Endothelial cell (in vitro differentiated cells): Measurements from ENCODE around the gene VWA5B1. TPM values are rescaled to one million over a fixed set of nuclear protein-coding genes. Genes with fewer than 3 reads are reported as not detected.
A peak's percentile ranks its signal among the peaks of the same experiment; 100 is the strongest.

ENCODE experiments used
- DNase-seq: peaks from one replicate; pipeline ENCODE4 v3.0.0; 2021; ENCODE audit warnings: low spot score
- H3K27ac Mint-ChIP-seq: one replicate; pipeline ENCODE4 v1.8.0; 2021; ENCODE audit warnings: mixed read lengths, inconsistent platforms; ENCODE audit not compliant: unreplicated experiment
- H3K27me3 Mint-ChIP-seq: one replicate; pipeline ENCODE4 v1.8.0; 2021; ENCODE audit warnings: mild to moderate bottlenecking, moderate library complexity, mixed read lengths, inconsistent platforms; ENCODE audit not compliant: unreplicated experiment
- H3K36me3 Mint-ChIP-seq: one replicate; pipeline ENCODE4 v1.8.0; 2021; ENCODE audit warnings: mild to moderate bottlenecking, low read depth, mixed read lengths, inconsistent platforms; ENCODE audit not compliant: unreplicated experiment
- H3K4me1 Mint-ChIP-seq: one replicate; pipeline ENCODE4 v1.8.0; 2021; ENCODE audit warnings: mild to moderate bottlenecking, mixed read lengths, inconsistent platforms; ENCODE audit not compliant: unreplicated experiment
- H3K4me3 Mint-ChIP-seq: one replicate; pipeline ENCODE4 v1.8.0; 2021; ENCODE audit warnings: mild to moderate bottlenecking, mixed read lengths, inconsistent platforms; ENCODE audit not compliant: unreplicated experiment
- H3K9me3 Mint-ChIP-seq: one replicate; pipeline ENCODE4 v1.8.0; 2021; ENCODE audit warnings: mixed read lengths, inconsistent platforms; ENCODE audit not compliant: unreplicated experiment
- total RNA-seq: library from RNA; stranded (reverse); fragmentation: NEBNext Ultra II Directional; extraction: Animal tissue kit (Norgen Biotek cat#: 25700); gene quantifications from one replicate; pipeline ENCODE4 v1.2.1, GENCODE V29; 2021; ENCODE audit not compliant: unreplicated experiment
- TF ChIP-seq, protein P1 (sequence below): fragments of 200-600 bp; sonication (generic); IDR thresholded peaks from one replicate; pipeline ENCODE4 v1.5.0; 2021; ENCODE audit warnings: antibody characterized with exemption; ENCODE audit not compliant: unreplicated experiment

Gene VWA5B1
- total RNA-seq, 1 donor from 2014 or later: not detected

DNA sequence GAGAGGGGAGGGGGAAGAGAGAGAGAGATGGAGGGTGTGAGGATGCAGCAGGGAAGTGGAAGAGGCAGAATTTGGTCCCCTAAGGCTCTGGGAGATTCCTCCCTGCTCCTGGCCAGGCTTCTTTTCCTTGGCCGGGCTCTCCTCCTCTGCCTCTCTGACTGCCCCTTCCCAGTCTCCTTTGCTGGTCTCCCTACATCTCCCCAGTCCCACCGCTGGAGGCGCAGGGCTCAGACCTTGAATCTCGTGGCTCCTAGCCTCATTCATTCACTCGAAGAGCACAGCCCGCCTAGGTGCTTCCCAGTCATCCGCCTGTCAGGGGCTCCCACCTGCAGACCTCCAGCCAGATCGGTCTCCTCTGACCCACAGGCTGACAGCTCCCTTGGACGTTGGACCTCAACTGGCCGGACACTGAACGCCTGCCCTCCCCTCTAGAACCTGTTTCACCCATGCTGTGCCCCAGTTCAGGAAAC is 76.5 kb downstream of the VWA5B1 start:
- H3K36me3 Mint-ChIP-seq: no peaks in the 10 kb centered on the region
- DNase-seq: peak; percentile 69
- TF ChIP-seq, protein P1, sequence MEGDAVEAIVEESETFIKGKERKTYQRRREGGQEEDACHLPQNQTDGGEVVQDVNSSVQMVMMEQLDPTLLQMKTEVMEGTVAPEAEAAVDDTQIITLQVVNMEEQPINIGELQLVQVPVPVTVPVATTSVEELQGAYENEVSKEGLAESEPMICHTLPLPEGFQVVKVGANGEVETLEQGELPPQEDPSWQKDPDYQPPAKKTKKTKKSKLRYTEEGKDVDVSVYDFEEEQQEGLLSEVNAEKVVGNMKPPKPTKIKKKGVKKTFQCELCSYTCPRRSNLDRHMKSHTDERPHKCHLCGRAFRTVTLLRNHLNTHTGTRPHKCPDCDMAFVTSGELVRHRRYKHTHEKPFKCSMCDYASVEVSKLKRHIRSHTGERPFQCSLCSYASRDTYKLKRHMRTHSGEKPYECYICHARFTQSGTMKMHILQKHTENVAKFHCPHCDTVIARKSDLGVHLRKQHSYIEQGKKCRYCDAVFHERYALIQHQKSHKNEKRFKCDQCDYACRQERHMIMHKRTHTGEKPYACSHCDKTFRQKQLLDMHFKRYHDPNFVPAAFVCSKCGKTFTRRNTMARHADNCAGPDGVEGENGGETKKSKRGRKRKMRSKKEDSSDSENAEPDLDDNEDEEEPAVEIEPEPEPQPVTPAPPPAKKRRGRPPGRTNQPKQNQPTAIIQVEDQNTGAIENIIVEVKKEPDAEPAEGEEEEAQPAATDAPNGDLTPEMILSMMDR: no peak
- H3K4me3 Mint-ChIP-seq: peak overlapping the region; percentile 42
- H3K9me3 Mint-ChIP-seq: no peaks in the 10 kb centered on the region
- H3K27me3 Mint-ChIP-seq: peaks cover 19% of the 10 kb centered on the region
- no peak overlapping the region for H3K27ac Mint-ChIP-seq
- H3K4me1 Mint-ChIP-seq: no peaks in the 10 kb centered on the region

DNA sequence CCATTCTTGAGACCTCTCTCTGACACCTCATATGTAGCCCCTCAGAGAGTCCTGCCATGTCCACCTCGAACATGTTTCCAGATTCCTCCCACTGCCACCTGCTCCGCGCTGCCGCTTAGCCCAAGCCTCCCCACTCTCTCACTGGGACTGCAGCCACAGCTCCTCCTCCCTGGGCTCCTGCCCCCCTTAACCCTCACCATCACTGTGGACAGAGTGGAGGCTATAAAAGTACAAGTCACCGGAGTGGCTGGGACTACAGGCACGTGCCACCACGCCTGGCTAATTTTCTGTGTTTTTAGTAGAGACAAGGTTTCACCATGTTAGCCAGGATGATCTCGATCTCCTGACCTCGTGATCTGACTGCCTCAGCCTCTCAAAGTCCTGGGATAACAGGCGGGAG is 77.0 kb downstream of the VWA5B1 start:
- H3K27me3 Mint-ChIP-seq: peaks cover 19% of the 10 kb centered on the region
- peak overlapping the region; percentile 42 for H3K4me3 Mint-ChIP-seq
- no peak overlapping the region for H3K27ac Mint-ChIP-seq
- TF ChIP-seq, protein P1: no peak
- H3K9me3 Mint-ChIP-seq: no peaks in the 10 kb centered on the region
- H3K4me1 Mint-ChIP-seq: no peaks in the 10 kb centered on the region
- no peak for DNase-seq
- H3K36me3 Mint-ChIP-seq: no peaks in the 10 kb centered on the region

DNA sequence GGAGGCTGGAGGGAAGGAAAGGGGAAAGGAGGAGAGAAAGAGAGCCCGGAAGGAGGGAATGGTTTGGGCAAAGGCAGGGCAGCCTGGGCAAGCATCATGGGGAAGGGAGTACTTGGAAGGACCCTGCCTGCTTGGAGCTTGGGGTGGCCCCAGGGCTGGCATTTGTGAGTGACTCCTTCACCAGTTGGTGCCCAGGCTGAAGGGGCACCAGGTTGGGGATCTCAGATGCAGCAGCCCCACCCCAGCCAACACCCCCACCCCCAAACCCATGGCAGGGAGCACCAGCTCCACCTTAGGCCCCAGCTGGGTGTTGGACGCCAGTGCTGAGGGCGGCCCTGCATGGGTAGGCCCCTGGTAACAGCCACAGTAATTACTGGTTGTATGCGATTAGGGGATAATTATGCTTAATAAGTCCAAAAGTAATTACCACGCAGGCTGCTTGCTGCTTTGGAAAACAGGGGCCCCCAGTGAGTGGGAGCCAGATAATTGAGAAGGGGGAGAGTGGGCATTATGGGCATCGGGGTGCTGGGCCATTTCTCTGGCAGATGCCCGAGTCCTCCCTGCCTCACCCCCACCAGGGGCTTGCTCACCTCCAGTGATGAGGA is 78.3 kb downstream of the VWA5B1 start:
- Mint-ChIP-seq H3K27me3 (peaks cover 19% of the 10 kb centered on the region), H3K4me1 (no peaks in the 10 kb centered on the region), H3K9me3 (no peaks in the 10 kb centered on the region), H3K36me3 (no peaks in the 10 kb centered on the region), H3K4me3 (no peak overlapping the region), H3K27ac (no peak overlapping the region)
- TF ChIP-seq, protein P1: no peak
- no peak for DNase-seq

DNA sequence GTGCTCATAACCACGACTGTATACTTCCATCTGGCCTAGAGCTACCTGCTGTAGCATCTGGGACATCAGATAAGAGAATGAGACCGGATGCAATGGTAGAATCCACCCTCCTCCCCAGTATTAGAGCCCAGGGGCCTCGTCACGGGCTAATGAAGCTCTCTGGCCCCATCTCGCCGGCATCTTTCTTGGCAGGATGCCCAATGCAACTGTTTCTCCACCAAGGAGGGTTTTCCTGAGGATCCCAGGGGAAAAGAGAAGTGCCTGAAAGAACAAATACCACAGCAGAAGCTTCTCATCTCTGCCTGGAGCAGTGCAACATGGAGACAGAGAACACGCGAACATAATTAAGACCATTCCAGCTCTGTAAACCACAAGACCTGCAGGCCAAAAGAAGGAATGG is 80.0 kb downstream of the VWA5B1 start:
- H3K4me1 Mint-ChIP-seq: no peaks in the 10 kb centered on the region
- no peaks in the 10 kb centered on the region for H3K36me3 Mint-ChIP-seq
- H3K4me3 Mint-ChIP-seq: no peak overlapping the region
- H3K27ac Mint-ChIP-seq: no peak overlapping the region
- H3K9me3 Mint-ChIP-seq: no peaks in the 10 kb centered on the region
- DNase-seq: no peak
- TF ChIP-seq, protein P1: no peak
- peaks cover 12% of the 10 kb centered on the region for H3K27me3 Mint-ChIP-seq

DNA sequence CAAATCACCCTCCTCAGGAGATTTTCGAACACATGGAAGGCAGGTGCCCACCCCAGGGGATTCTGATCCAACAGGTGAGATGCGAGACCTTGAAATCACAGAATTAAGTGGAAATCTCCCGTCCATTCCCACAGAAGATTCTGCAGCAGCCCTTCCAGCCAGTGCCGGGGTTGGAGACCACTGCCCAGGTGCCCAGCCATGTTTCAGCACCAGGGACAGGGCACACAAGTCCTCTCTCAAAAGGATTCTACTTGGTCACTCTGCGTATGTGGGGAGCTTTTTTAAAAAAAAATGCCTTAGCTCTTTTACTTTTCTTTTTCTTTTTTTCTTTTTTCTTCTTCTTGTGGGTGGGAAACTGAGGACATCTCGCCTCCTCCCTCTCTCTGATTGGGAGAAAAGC is 80.7 kb downstream of the VWA5B1 start:
- TF ChIP-seq, protein P1: no peak
- H3K9me3 Mint-ChIP-seq: no peaks in the 10 kb centered on the region
- peaks cover 12% of the 10 kb centered on the region for H3K27me3 Mint-ChIP-seq
- H3K36me3 Mint-ChIP-seq: no peaks in the 10 kb centered on the region
- peak; percentile 56 for DNase-seq
- no peak overlapping the region for H3K27ac Mint-ChIP-seq
- no peak overlapping the region for H3K4me3 Mint-ChIP-seq
- H3K4me1 Mint-ChIP-seq: no peaks in the 10 kb centered on the region
